OCI-LY1 (cell line): Measurements from ENCODE around the gene SOD2.

ENCODE experiments used
- H2AFZ ChIP-seq: fragments of 200-600 bp; sonication (generic), shearing (Covaris generic); 2 replicates; pipeline ENCODE4 v1.6.0; 2014; ENCODE audit warnings: antibody characterized with exemption, mild to moderate bottlenecking, low read length
- H3F3A ChIP-seq: fragments of 200-600 bp; sonication (generic), shearing (Covaris generic); 2 replicates; pipeline ENCODE4 v1.6.0; 2014; ENCODE audit warnings: mild to moderate bottlenecking, antibody characterized with exemption, low read length, moderate library complexity; ENCODE audit not compliant: insufficient read depth
- H3K27ac ChIP-seq: fragments of 200-600 bp; sonication (generic); 2 replicates; pipeline ENCODE4 v1.5.1; 2014; ENCODE audit warnings: low read length, mixed run types, mild to moderate bottlenecking, low read depth; ENCODE audit not compliant: poor library complexity, severe bottlenecking
- H3K27me3 ChIP-seq: fragments of 200-600 bp; sonication (generic); 2 replicates; pipeline ENCODE4 v1.6.0; 2014; ENCODE audit warnings: antibody characterized with exemption, mild to moderate bottlenecking, low read length, moderate library complexity; ENCODE audit not compliant: insufficient read depth
- H3K36me3 ChIP-seq: fragments of 200-600 bp; sonication (generic); 2 replicates; pipeline ENCODE4 v1.6.1; 2014; ENCODE audit warnings: mild to moderate bottlenecking, antibody characterized with exemption, low read length, moderate library complexity, mixed read lengths; ENCODE audit not compliant: insufficient read depth
- H3K4me1 ChIP-seq: fragments of 200-600 bp; sonication (generic); 2 replicates; pipeline ENCODE4 v1.5.1; 2014; ENCODE audit warnings: mild to moderate bottlenecking, low read length, moderate library complexity; ENCODE audit not compliant: insufficient read depth, severe bottlenecking
- H3K4me2 ChIP-seq: fragments of 200-600 bp; sonication (generic), shearing (Covaris generic); 2 replicates; pipeline ENCODE4 v1.6.1; 2014; ENCODE audit warnings: low read length
- H3K4me3 ChIP-seq: fragments of 200-600 bp; sonication (generic); 2 replicates; pipeline ENCODE4 v1.5.1; 2014; ENCODE audit warnings: low read length, low read depth, mild to moderate bottlenecking, mixed read lengths; ENCODE audit not compliant: poor library complexity, severe bottlenecking
- H3K79me2 ChIP-seq: fragments of 200-600 bp; shearing (Covaris generic); 2 replicates; pipeline ENCODE4 v1.6.1; 2016; ENCODE audit warnings: mixed run types, low read length, mixed read lengths; ENCODE audit not compliant: insufficient read depth
- H3K9ac ChIP-seq: fragments of 200-600 bp; sonication (generic), shearing (Covaris generic); 2 replicates; pipeline ENCODE4 v1.6.1; 2014; ENCODE audit warnings: mild to moderate bottlenecking, low read length, mixed read lengths
- H3K9me2 ChIP-seq: fragments of 200-600 bp; sonication (generic), shearing (Covaris generic); 2 replicates; pipeline ENCODE4 v1.6.1; 2014; ENCODE audit warnings: low read depth, mild to moderate bottlenecking, low read length, mixed read lengths
- H3K9me3 ChIP-seq: fragments of 200-600 bp; shearing (Covaris generic); 2 replicates; pipeline ENCODE4 v1.6.1; 2014; ENCODE audit warnings: low read length, mixed read lengths
- H4K20me1 ChIP-seq: fragments of 200-600 bp; sonication (generic), shearing (Covaris generic); 2 replicates; pipeline ENCODE4 v1.6.0; 2016; ENCODE audit warnings: mild to moderate bottlenecking, low read length; ENCODE audit not compliant: insufficient read depth
- EZH2 ChIP-seq: fragments of 200-600 bp; sonication (generic), shearing (Covaris generic); IDR thresholded peaks from 2 replicates; pipeline ENCODE4 v1.8.0; 2017; ENCODE audit warnings: borderline replicate concordance, mixed run types, mild to moderate bottlenecking, antibody characterized with exemption, low read length, moderate library complexity, mixed read lengths
- TF ChIP-seq, protein P1 (sequence below): fragments of 200-600 bp; sonication (generic), shearing (Covaris generic); IDR thresholded peaks from 2 replicates; pipeline ENCODE4 v1.5.1; 2017; ENCODE audit warnings: mild to moderate bottlenecking, antibody characterized with exemption, low read length, moderate library complexity, mixed read lengths

Gene SOD2

DNA sequence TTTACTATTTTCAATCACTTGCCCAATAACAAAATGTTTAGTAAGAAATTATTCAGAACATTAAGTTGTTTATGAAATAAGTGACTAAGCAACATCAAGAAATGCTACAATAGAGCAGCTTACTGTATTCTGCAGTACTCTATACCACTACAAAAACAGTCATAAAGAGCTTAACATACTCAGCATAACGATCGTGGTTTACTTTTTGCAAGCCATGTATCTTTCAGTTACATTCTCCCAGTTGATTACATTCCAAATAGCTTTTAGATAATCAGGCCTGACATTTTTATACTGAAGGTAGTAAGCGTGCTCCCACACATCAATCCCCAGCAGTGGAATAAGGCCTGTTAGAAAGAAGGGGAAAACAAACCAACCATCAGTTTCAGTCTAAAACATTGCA is 10.7 kb downstream of the SOD2 start:
- Histone ChIP-seq H4K20me1 (no peaks in the 10 kb centered on the region), H3K4me2 (no peak overlapping the region), H3K27me3 (no peaks in the 10 kb centered on the region), H3K79me2 (no peaks in the 10 kb centered on the region), H3K4me1 (no peaks in the 10 kb centered on the region), H3K27ac (no peak overlapping the region), H3K9ac (no peak overlapping the region), H3K9me3 (no peaks in the 10 kb centered on the region), H2AFZ (no peak overlapping the region), H3K9me2 (no peaks in the 10 kb centered on the region), H3K36me3 (peaks cover 47% of the 10 kb centered on the region), H3K4me3 (no peak overlapping the region), H3F3A (no peaks in the 10 kb centered on the region)
- TF ChIP-seq, protein P1, sequence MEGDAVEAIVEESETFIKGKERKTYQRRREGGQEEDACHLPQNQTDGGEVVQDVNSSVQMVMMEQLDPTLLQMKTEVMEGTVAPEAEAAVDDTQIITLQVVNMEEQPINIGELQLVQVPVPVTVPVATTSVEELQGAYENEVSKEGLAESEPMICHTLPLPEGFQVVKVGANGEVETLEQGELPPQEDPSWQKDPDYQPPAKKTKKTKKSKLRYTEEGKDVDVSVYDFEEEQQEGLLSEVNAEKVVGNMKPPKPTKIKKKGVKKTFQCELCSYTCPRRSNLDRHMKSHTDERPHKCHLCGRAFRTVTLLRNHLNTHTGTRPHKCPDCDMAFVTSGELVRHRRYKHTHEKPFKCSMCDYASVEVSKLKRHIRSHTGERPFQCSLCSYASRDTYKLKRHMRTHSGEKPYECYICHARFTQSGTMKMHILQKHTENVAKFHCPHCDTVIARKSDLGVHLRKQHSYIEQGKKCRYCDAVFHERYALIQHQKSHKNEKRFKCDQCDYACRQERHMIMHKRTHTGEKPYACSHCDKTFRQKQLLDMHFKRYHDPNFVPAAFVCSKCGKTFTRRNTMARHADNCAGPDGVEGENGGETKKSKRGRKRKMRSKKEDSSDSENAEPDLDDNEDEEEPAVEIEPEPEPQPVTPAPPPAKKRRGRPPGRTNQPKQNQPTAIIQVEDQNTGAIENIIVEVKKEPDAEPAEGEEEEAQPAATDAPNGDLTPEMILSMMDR: no peak
- TF ChIP-seq EZH2: no peak

DNA sequence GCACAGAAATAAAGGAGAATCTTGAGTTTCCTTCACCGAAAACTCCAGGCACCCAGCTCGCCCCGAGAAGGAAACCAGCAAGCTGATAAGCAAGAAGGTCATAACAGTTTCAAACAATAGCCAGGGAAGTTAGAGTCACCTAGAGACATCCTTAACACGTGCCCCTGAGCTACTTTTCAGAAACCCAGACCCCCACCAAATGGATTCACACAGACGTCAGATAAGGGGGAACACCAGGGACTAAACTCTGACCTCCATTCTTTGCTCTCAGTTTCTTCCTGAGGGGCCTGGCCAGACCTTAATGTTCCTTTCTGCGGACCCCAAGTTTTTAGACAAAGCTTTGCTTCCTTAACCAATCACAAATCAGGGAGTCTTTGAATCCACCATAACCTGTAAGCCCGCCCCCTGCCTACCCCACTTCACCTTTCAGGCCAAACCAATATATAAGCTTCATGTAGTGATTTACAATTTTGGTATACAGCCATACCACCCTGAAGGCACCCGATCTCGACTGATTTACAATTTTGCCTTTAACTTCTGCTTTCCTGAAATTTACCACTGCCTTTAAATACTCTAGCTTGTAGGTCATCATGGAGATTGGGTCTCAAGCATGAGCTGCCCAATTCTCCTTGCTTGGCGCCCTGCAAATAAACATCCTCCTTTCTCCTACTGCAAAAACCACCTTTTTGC is 11.7 kb downstream of the SOD2 start:
- no peaks in the 10 kb centered on the region for H3F3A ChIP-seq
- no peaks in the 10 kb centered on the region for H3K4me1 ChIP-seq
- H3K9me2 ChIP-seq: no peaks in the 10 kb centered on the region
- no peaks in the 10 kb centered on the region for H3K79me2 ChIP-seq
- H3K27me3 ChIP-seq: no peaks in the 10 kb centered on the region
- H3K4me3 ChIP-seq: no peak overlapping the region
- no peak for TF ChIP-seq EZH2
- TF ChIP-seq, protein P1: no peak
- H3K36me3 ChIP-seq: peaks cover 39% of the 10 kb centered on the region
- no peak overlapping the region for H3K4me2 ChIP-seq
- H4K20me1 ChIP-seq: no peaks in the 10 kb centered on the region
- H3K27ac ChIP-seq: no peak overlapping the region
- no peaks in the 10 kb centered on the region for H3K9me3 ChIP-seq
- no peak overlapping the region for H3K9ac ChIP-seq
- H2AFZ ChIP-seq: no peak overlapping the region

DNA sequence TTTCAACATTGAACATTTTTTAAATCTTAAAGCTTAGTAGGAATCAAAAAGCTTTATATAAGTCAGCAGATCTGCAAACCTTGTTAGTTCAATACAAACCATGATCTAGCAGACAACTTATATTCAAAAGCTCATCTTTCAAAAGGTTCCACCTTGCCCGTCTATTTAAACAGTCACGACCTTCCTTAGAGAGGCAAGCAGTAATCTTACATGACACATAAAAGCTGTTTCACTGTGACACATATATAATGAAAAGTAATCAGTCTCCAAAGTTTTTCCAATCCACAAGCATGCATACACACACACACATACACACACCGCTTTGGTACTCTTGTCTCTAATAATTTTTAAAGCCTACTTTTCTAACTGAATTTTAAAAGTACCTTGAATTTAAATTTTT is 12.9 kb downstream of the SOD2 start:
- H3F3A ChIP-seq: no peaks in the 10 kb centered on the region
- no peaks in the 10 kb centered on the region for H3K9me3 ChIP-seq
- no peaks in the 10 kb centered on the region for H3K79me2 ChIP-seq
- no peak overlapping the region for H3K4me3 ChIP-seq
- H3K27me3 ChIP-seq: no peaks in the 10 kb centered on the region
- no peak overlapping the region for H3K27ac ChIP-seq
- H3K9me2 ChIP-seq: no peaks in the 10 kb centered on the region
- no peak overlapping the region for H2AFZ ChIP-seq
- TF ChIP-seq, protein P1: no peak
- no peak for TF ChIP-seq EZH2
- peaks cover 32% of the 10 kb centered on the region for H3K36me3 ChIP-seq
- H3K4me1 ChIP-seq: no peaks in the 10 kb centered on the region
- H3K4me2 ChIP-seq: no peak overlapping the region
- H4K20me1 ChIP-seq: no peaks in the 10 kb centered on the region
- no peak overlapping the region for H3K9ac ChIP-seq
